HUES6 (cell line): ENCODE data around the gene AANAT.

ENCODE experiments used
- H3K27ac ChIP-seq: 2 replicates; pipeline ENCODE4 v1.7.0; 2013; ENCODE audit warnings: low read depth, mild to moderate bottlenecking, low read length, inconsistent platforms
- H3K27me3 ChIP-seq: 2 replicates; pipeline ENCODE4 v1.6.1; 2013; ENCODE audit warnings: low read length; ENCODE audit not compliant: control insufficient read depth, insufficient read depth
- H3K36me3 ChIP-seq: 2 replicates; pipeline ENCODE4 v1.6.1; 2013; ENCODE audit warnings: low read length; ENCODE audit not compliant: control insufficient read depth, insufficient read depth
- H3K4me1 ChIP-seq: 2 replicates; pipeline ENCODE4 v1.6.1; 2013; ENCODE audit warnings: low read length; ENCODE audit not compliant: control insufficient read depth, insufficient read depth
- H3K4me3 ChIP-seq: 2 replicates; pipeline ENCODE4 v1.5.1; 2013; ENCODE audit warnings: low read depth, low read length
- H3K9ac ChIP-seq: one replicate; pipeline ENCODE4 v1.6.1; 2013; ENCODE audit warnings: mild to moderate bottlenecking, low read length
- H3K9me3 ChIP-seq: 2 replicates; pipeline ENCODE4 v1.6.1; 2013; ENCODE audit warnings: low read depth, low read length; ENCODE audit not compliant: control insufficient read depth, insufficient read depth

Gene AANAT

DNA sequence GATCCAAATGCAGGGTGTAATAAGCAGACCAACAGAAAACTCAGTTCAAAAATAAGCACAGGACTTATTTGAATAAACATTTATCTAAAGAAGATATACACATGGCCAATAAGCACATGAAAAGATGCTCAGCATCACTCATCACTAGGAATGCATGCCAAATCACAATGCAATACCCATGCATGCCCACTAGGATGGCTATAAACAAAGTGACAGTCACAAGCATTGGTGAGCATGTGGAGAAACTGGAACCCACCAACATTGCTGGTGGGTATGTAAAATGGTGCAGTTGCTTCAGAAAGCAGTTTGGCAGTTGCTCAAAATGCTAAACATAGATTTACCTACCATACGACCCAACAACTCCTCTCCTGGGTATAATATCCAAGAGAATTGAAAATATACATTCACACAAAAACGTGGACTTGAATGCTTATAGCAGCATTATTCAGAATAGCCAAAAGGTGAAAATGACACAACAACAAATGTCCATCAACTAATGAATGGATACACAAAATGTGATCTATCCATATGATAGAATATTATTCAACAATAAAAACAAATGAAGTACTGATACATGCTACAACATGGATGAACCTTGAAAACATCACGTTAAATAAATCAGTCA lies 34.6 kb upstream of the AANAT start:
- peaks cover 8% of the 10 kb centered on the region; the same call in 1 of the 2 replicates for H3K36me3 ChIP-seq
- H3K9me3 ChIP-seq, result no peaks in the 10 kb centered on the region
- H3K27ac ChIP-seq, result no peak overlapping the region
- no peak overlapping the region for H3K4me3 ChIP-seq
- H3K4me1 ChIP-seq, result peaks cover 23% of the 10 kb centered on the region
- H3K27me3 ChIP-seq, result no peaks in the 10 kb centered on the region
- no peak overlapping the region for H3K9ac ChIP-seq

DNA sequence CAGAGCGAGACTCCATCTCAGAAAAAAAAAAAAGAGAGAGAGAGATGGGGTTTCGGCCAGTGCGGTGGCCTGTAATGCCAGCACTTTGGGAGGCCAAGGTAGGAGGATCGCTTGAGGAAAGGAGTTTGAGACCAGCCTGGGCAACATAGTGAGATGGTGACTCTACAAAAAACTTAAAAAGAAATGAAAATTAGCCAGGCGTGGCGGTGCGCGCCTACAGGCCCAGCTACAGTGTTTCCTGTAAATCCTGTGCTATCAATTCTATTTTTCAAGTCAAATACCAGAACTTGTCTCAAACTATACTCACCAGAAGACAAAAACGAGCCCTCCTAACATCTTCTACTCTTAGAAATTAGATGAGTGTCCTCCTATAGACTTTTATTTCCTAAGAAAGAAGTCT lies 33.7 kb upstream of the AANAT start:
- Histone ChIP-seq H3K9me3 (no peaks in the 10 kb centered on the region), H3K27ac (no peak overlapping the region), H3K27me3 (no peaks in the 10 kb centered on the region), H3K4me3 (no peak overlapping the region), H3K36me3 (peaks cover 8% of the 10 kb centered on the region; the same call in 1 of the 2 replicates), H3K9ac (no peak overlapping the region), H3K4me1 (peaks cover 28% of the 10 kb centered on the region)

DNA sequence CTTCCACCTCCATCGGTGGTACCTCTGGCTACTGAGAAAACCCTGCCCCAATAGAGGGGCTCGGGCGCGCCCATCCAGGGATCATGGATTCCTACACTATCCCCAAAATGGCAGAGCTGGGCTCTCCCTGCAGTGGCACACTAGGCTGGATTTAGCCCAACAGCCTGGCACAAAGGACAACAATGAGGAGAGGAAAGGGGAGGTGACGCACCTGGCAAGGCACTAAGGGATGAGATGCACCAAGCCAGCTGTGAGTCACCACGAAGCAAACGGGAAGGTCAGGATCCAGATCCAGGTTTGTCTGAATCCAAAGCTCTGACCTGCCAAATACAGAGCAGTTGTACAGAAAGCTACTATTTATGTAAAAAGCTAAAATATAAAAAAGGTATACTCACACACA lies 32.5 kb upstream of the AANAT start:
- Histone ChIP-seq H3K36me3 (peaks cover 5% of the 10 kb centered on the region; the same call in 1 of the 2 replicates), H3K27ac (no peak overlapping the region), H3K27me3 (no peaks in the 10 kb centered on the region)

DNA sequence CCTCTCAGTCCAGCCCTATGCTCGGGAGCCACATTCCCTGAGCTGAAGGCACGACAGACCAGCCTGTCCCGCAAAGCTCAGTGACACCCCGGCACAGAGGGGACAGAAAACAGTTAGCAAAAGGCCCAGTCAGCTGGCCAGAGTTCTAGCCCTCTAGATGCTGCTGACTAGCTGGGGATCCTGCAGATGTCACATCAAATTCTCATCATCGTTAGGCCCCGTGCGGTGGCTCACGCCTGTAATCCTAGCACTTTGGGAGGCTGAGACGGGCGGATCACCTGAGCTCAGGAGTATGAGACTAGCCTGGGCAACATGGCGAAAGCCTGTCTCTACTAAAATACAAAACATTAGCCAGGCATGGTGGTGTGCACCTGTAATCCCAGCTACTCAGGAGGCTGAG lies 31.7 kb upstream of the AANAT start:
- Histone ChIP-seq H3K27me3 (no peaks in the 10 kb centered on the region), H3K4me1 (peaks cover 47% of the 10 kb centered on the region), H3K36me3 (peaks cover 5% of the 10 kb centered on the region; the same call in 1 of the 2 replicates), H3K4me3 (no peak overlapping the region), H3K27ac (no peak overlapping the region), H3K9me3 (no peaks in the 10 kb centered on the region), H3K9ac (no peak overlapping the region)

More for the DNA sequence above, 32.5 kb upstream of the AANAT start:
- no peak overlapping the region for H3K9ac ChIP-seq
- H3K4me3 ChIP-seq, result no peak overlapping the region
- H3K4me1 ChIP-seq, result peaks cover 40% of the 10 kb centered on the region
- no peaks in the 10 kb centered on the region for H3K9me3 ChIP-seq

DNA sequence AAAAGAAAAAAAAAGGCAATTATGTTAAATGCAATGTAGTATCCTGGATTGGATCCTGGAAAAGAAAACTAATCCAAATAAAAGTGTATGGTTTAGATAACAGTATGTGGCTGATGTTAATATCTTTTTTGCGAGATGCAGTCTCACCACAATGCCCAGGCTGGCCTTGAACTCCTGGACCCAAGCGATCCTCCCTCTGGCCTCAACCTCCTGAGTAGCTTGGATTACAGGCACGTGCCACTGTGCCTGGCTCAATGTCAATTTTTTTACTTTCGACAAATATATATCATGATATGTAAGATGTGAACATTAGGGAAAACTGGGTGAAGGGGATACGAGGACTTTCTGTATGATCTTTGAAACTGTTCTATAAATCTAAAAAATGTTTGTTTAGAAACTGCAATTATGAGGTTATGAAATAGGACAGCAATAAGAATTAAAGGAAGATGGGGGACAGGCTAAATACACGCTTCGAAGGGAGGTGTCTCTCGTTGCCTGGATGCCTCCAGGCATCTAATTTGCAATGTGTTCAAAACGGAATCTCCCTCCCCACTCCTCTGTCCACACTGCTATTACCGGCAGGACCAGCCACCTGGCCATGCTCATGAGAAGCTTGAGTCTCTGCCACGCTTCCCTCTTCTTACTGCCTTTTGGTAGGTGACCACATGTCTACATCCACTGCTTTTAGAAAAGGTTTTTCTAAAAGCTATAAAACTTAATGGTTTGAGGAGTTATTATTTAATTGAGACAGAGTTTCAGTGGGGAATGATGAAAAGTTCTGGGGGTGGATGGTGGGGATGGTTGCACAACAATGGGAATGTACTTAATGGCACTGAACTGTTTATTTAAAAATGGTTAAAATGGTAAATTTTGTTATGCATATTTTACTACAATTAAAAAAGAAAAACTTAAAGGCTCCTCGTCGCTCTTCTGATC lies 29.7 kb upstream of the AANAT start:
- Histone ChIP-seq H3K36me3 (peaks cover 5% of the 10 kb centered on the region; the same call in 1 of the 2 replicates), H3K27ac (no peak overlapping the region), H3K27me3 (no peaks in the 10 kb centered on the region), H3K4me1 (peaks cover 49% of the 10 kb centered on the region), H3K9ac (no peak overlapping the region), H3K9me3 (no peaks in the 10 kb centered on the region), H3K4me3 (no peak overlapping the region)

DNA sequence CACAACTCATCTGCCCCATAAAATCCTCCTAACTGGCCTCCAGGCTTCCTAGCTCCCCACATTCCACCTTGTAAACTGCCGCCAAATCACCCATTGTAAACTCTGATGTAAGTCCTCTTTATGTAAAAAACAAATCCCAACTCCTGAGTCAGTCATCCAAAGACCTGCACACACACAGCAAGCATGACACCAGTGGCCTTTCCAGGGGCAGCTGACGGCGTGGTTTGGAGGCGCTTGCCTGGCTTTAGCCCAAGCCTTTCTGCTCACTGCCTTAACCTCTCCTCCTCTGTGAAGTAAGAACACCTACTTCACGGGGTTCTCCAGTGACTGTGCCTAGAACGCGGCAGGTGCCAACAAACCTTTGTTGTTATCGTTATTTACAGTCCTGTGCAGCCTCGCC lies 28.5 kb upstream of the AANAT start:
- no peak overlapping the region for H3K9ac ChIP-seq

DNA sequence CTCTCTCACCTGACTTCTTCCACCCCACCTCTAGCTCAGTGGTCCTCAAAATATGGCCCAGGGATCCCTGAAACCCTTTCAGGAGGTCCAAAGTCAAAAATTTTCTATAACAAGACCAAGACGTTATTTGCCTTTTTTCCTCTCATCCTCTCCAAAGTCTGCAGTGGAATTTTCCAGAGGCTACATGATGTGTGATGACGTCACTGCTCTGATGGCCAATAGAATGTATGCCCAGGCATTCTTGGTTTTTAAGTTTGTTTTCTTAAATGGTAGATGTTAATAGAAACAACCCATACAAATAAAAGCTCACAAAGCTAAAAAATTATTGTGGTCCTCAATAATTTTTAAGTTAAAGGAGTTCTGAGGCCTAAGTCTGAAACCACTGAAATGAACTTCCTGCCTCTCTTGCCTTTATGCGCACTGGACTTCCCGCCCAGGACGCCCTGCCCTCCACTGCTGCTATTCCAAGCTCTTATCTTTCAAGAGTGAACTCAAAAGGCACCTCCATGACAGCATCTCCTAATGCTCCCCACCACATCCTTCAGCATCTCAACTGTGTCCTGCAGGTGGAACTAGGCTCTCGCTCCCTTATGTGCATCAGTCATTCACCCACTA lies 28.0 kb upstream of the AANAT start:
- no peak overlapping the region for H3K27ac ChIP-seq
- H3K4me1 ChIP-seq, result peaks cover 58% of the 10 kb centered on the region
- H3K9me3 ChIP-seq, result no peaks in the 10 kb centered on the region
- H3K36me3 ChIP-seq, result peaks cover 1% of the 10 kb centered on the region; the same call in 1 of the 2 replicates
- H3K9ac ChIP-seq, result no peak overlapping the region
- H3K27me3 ChIP-seq, result no peaks in the 10 kb centered on the region
- H3K4me3 ChIP-seq, result no peak overlapping the region

More for the DNA sequence above, 28.5 kb upstream of the AANAT start:
- no peaks in the 10 kb centered on the region for H3K27me3 ChIP-seq
- peaks cover 53% of the 10 kb centered on the region for H3K4me1 ChIP-seq
- H3K9me3 ChIP-seq, result no peaks in the 10 kb centered on the region
- no peak overlapping the region for H3K4me3 ChIP-seq
- H3K27ac ChIP-seq, result no peak overlapping the region
- H3K36me3 ChIP-seq, result peaks cover 5% of the 10 kb centered on the region; the same call in 1 of the 2 replicates

DNA sequence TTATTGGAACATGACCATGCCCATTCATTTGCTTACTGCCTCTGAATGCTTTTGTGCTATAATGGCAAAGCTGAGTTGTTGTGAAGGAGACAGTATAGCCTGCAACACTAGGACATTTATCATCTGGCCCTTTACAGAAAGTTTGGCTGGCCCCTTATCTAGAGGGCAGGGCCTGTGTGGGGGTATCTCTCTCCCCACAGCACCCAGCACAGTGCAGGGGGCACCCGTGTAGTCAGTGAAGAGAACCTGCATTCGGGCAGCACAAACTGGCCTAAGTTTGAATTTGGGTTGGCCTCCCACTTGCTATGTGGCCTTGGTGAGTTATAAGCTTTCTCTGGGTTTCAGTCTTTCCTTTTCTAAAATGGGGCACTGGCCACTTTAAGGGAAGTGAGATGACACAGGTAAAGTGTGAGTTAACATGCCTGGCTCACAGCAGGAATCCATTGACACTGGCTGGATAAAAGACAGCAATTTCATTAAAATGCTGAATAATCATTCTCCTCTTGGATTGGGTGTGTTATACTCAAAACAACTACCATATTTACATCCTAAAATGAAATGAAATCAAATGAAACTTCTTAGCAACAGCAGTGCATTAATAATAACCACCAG lies 26.5 kb upstream of the AANAT start:
- no peak overlapping the region for H3K9ac ChIP-seq
- no peaks in the 10 kb centered on the region for H3K27me3 ChIP-seq
- H3K27ac ChIP-seq, result no peak overlapping the region
- H3K4me3 ChIP-seq, result no peak overlapping the region
- H3K9me3 ChIP-seq, result no peaks in the 10 kb centered on the region
- peaks cover 68% of the 10 kb centered on the region for H3K4me1 ChIP-seq
- H3K36me3 ChIP-seq, result no peaks in the 10 kb centered on the region; the same call in 1 of the 2 replicates

DNA sequence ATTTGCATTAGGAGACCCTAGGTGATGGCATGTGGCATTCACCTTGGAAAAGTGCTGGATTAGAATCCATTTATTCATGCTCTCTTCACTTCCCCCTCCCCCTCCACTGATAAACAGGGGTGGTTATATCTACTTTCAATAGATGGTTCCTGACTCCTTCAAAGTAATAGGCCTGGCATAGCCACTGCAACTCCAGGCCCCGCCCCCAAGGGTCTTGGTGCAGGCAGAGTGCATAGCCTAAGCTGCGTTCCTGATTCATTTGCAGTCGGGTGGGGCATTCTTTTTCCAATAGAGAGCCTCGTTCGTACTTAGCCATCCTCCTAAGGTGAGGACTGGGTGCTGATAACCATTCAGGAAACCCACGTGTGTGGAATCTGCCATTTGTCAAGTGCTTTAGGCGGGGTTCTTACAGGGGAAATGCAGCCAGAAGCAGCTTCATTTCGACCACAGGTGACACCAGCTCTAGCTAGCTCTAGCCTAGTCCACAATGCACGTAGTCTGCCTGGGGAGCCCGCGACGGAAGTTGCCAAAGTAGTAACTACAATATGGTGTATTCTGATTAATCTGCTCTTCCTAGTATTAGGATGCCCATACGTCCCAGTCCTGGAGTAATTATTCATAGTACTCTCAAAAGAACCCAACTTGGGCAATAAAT lies 25.6 kb upstream of the AANAT start:
- no peak overlapping the region for H3K4me3 ChIP-seq
- no peak overlapping the region for H3K9ac ChIP-seq
- H3K9me3 ChIP-seq, result no peaks in the 10 kb centered on the region
- no peak overlapping the region for H3K27ac ChIP-seq
- H3K4me1 ChIP-seq, result peaks cover 78% of the 10 kb centered on the region
- no peaks in the 10 kb centered on the region; the same call in 1 of the 2 replicates for H3K36me3 ChIP-seq
- H3K27me3 ChIP-seq, result no peaks in the 10 kb centered on the region
